ENCODE measurements around the gene FUCA1.
"Not testable (repeated sequence)": the region's sequence is repeated elsewhere in the genome, so short reads cannot be mapped to it uniquely, and the experiment has no call there.

FUCA1 gene

DNA sequence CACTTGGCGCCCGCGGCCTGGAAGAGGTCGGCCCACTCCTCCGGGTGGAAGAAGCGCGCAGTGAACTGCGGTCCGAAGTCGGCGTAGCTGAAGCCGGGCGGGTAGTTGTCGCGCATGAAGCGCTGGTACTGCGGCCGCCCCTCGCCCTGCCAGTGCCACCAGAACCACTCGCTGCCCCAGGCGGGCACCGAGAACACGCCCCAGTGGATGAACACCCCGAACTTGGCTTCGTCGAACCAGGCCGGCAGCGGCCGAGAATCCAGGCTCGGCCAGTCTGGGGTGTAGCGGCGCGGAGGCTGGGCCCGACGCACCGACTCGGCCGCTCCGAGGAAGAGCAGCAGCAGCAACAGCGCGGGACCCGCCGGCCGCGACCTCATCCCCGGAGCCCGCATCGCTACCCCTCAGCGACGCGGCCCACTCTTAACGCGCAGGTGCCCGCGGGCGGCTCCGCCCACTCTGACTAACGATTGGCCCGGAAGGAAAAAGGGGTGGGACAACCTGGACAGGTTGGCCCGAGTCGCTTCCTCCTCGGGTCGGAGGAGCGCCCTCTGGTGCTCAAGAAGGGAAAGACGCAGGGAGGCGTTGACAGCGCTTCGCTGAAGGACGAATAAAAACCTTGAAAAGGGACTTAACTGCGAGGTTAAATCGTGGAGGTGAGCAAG lies at the start of gene FUCA1:
TSS of gene FUCA1 (minus strand) at position 396 of the 662 bp plus-strand sequence. CDS start at position 392, 4 bp downstream.
- DNase-seq (ENCODE audit: low read depth), result peak; percentile 92

DNA sequence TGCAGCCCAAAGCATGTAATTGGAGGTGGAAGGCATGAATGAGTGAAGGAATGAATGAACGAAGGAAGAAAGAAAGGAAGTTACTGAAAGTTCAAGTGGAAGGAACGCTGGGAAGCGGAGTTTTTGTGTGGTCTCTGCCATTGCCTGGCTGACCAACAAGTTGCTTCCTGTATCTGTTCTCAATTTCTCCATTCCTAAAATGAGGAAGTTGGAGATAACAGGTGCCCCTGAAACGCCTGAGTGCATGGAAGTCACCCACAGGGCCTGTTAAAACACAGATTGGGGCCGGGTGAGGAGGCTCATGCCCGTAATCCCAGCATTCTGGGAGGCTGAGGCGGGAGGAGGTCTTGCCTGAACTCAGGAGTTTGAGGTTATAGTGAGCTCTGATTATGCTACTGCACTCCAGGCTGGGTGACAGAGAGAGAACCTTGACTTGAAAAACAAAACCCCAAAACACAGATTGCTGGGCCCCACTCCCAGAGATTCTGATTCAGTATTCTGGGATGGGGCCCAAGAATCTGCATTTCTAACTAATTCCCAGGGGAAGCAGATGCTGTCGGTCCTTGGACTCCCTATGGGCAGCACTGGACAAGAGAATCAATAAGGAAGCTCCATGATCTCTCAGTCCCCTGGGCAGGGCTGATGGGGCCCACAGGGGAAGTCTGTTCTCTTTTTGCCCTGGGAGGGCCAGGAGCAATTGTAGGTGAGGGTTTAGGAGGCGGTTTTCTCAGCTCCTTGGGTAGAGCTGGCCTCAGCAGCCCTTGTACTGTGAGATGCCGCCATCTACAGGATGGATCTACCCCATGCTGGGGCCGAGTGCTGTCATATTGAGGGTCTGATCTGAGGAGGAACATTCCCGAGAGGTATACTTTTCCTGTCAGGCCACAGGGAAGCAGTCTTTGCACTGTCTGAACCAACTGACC lies 48.4 kb upstream of the FUCA1 start:
- no peak for DNase-seq (ENCODE audit: low read depth)

- DNase-seq (ENCODE audit: low read depth), result no peak
Measured at GRCh38 chr1:23915466-23915865, 47.4 kb upstream of the FUCA1 start.

GRCh38 chr1:23914921-23915320 lies 46.8 kb upstream of the FUCA1 start:
- DNase-seq (ENCODE audit: low read depth), result no peak

DNA sequence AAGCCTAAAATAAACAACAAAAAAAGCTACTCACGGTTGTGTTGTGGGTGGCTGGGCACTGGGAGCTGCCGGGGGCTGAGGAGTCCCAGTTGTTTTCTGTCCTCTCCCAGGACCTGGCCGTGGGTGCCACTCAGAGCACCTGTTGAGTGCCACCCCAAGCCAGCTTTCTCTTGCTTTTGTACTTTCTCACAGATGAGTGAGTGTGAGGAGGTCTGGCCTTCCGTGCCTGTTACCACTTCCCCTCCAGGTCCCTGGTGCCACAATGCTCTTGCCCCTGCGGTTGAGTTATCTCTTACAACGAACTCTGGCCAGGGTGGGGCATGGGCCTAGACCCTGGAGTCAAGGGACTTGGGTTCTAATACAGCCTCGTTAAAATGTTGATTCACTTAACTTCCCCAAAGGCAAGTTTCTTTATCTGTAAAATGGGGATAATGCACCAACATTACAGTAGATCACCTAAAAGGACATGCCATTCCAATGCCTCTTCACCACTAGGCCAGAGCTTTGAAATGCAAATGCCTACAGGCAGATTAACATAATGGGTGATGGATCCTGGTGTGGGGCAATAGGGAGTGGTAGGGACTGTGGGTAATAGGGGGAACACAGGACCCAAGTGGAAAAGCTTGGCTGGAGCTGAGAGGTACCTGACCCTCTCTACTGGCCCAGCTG lies 45.3 kb upstream of the FUCA1 start, which contains the start of gene CNR2:
TSS of gene CNR2 (minus strand) at position 151 of the 669 bp plus-strand sequence. CDS start 37,745 bp downstream, outside the sequence.
- DNase-seq (ENCODE audit: low read depth), result no peak

- no peak for DNase-seq (ENCODE audit: low read depth)
Measured at GRCh38 chr1:23911921-23912320, 43.8 kb upstream of the FUCA1 start.

DNA sequence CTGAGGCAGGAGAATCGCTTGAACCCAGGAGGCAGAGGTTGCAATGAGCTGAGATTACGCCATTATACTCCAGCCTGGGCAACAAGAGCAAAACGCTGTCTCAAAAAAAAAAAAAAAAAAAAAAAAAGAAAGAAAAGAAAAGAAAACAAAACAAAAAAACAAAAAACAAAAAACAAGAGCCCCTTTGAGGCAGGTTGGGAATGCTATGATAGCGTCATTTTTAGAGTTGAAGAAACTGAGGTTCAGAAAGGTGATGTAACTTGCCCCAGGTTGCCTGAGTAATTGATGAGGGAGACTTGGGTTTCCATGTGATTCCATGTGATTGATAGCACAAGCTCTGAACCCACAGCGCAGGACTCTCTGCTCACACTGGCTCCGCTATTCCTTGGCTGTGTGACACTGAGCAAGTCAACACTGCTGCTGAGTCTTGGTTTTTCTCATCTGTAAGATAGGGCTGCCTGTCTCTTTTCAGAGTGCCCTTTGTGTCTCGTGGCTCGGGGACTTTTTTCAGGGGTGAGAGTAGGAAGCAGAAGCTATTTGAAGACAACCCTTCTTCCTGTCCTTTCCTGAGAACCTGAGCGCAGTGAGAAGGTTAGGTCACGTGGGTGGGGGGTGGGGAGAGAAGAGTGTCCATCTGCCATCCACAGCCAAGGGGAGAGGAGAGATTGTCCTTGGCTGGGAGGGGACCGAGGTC lies 42.6 kb upstream of the FUCA1 start:
- DNase-seq (ENCODE audit: low read depth), result no peak

DNA sequence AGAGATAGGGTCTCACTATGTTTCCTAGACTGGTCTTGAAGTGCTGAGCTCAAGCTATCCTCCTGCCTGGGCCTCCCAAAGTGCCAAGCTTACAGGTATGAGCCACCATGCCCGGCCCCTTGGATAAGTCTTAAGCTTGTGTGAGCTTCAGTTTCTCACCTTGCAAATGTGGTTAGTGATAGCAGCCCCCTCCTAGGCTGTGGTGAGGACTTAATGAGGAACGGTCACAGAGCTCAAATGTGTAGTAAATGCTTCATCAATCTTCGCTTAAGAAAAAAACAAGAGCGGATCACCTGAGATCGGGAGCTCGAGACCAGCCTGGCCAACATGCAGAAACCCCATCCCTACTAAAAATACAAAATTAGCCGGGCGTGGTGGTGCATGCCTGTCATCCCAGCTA lies 42.1 kb upstream of the FUCA1 start:
- DNase-seq (ENCODE audit: low read depth), result no peak

GRCh38 chr1:23909412-23909811 lies 41.3 kb upstream of the FUCA1 start:
- no peak for DNase-seq (ENCODE audit: low read depth)

- DNase-seq (ENCODE audit: low read depth), result no peak
Measured at GRCh38 chr1:23908453-23909341, 40.6 kb upstream of the FUCA1 start.

DNA sequence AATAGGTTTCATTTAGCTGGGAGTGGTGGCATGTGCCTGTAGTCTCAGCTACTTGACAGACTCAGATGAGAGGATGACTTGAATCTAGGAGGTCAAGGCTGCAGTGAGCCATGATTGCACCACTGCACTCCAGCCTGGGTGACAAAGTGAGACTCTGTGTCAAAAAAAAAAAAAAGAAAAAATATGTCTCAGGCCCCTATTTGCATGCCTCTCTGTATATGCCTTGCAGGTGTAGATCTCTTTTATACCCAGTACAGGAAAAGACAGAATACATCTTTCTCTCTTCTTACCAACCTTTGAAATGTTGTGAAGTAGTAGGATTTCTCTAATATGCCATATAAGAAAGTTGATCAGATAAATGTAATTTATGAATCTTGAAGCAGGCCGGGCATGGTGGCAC lies 38.6 kb upstream of the FUCA1 start:
- DNase-seq (ENCODE audit: low read depth), result no peak

DNA sequence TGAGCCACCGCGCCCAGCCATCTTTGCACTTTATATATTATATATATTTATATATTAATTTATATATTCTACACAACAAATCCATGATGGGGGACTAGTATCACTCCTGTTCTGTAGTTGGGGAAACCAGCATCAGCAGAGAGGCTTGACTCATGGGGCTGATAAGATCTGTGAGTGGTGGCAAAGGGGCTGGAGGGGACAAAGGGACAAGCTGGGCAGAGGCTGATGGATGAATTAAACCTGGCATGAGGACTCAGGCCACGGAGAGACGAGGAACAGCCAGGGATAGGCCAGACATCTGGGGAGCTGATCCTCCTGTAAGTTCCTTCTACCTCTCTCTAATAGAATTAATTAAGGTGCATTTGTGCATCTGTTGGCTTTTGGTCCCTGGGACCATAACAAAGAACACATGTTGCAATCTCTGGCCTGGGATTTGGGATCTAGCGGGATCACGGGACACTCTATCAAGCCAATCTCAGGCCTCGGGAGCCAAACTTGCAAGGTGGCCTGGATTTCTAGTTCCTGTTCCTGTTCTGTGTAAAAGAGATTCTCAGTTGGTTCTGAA lies 37.5 kb upstream of the FUCA1 start:
- DNase-seq (ENCODE audit: low read depth), result no peak

- DNase-seq (ENCODE audit: low read depth), result no peak
Measured at GRCh38 chr1:23904748-23905357, 36.8 kb upstream of the FUCA1 start.

DNA sequence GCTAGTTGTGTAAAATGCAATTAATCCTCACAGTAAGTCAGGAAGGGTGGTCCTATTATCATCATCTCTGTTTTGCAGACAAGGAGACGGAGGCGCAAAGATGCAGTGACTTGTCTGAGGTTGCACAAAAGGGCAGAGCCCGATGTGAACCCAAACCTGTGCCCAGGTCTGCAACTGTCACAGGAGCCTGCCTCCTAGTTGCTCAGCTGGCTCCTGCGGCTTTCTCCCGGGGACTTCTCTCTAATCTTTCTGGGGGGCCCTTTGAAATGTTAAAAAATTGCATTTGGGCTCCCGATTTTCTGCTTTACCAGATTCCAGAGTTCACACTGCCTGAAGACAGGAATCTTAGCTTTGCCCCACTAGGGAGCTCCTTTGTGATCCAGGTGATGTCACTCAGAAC lies 35.7 kb upstream of the FUCA1 start:
- DNase-seq (ENCODE audit: low read depth), result no peak

- DNase-seq (ENCODE audit: low read depth), result no peak
Measured at GRCh38 chr1:23902321-23903278, 34.5 kb upstream of the FUCA1 start.

GRCh38 chr1:23900017-23900416 lies 31.9 kb upstream of the FUCA1 start:
- not testable (repeated sequence) for DNase-seq (ENCODE audit: low read depth)

GRCh38 chr1:23899070-23899469 lies 31.0 kb upstream of the FUCA1 start:
- DNase-seq (ENCODE audit: low read depth), result no peak

GRCh38 chr1:23897083-23897482 lies 29.0 kb upstream of the FUCA1 start:
- DNase-seq (ENCODE audit: low read depth), result no peak

GRCh38 chr1:23896491-23896890 lies 28.4 kb upstream of the FUCA1 start:
- no peak for DNase-seq (ENCODE audit: low read depth)
